HG02938 (cell line): ENCODE data around the gene SHISA8.

Experiments
- ATAC-seq: cut with Tn5 transposase; IDR thresholded peaks from one replicate; pipeline ENCODE4 v1.9.1; 2021; ENCODE audit warnings: mild to moderate bottlenecking, moderate library complexity; ENCODE audit not compliant: unreplicated experiment

SHISA8 gene

DNA sequence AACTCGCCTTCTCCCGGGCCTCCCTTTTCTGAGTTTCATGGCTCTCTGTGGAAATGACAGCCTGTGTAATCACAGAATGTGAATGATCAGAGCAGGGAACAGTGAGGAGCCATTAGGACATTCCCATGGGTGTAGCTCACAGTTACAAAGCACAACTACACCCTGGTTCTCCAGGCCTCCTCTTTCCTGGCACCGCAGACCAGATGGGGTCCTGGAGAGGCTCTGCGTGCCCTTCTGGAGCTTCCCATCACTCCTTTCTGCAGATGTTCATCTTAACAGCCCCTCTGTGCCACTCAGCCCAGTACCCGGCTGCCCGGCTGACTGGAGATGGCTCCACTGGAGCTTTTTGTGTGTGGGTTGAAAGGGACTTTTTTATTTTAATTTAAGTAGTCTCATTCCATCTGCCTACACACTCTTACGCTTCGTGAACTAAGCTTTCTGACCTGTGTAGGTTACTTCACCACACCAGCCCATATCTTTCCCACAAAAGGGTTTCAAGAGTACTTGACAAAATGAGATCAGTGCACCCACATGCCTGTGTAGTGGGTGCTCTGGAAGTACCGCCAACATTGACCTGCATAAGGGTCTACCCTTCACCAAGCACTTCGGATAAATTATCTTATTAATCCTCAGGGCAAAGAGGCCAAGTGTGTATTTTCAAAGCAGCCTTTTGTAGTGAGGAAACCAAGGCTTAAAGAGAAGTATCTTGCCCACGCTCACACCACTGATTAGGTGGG, 52.2 kb downstream of the SHISA8 start:
- ATAC-seq = peak; percentile 53

DNA sequence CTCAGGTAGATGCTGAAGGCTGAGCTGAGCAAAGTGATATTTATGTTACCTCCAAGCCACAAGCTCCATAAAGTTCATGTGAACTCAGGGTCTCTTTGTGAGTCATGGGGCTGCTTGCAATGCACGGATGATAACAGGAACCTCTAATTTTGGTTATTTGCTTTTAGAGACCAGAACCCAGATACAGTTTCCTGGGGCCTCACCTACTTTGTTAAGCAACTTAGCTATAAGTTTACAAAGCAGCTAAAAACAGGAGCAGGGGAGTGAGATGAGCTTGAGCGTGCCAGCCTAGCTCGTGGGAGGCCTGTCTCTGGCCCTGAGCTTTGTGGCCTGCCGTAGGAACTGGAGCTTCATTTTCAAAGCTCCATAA, 52.7 kb downstream of the SHISA8 start:
- ATAC-seq = peak; percentile 32
